ENCODE results near the gene RXFP1. TPM values are rescaled to one million over a fixed set of nuclear protein-coding genes. Genes with fewer than 3 reads are reported as not detected.

RXFP1 gene
- not detected for total RNA-seq (2021; fragmentation: NEBNext Ultra II Directional; extraction: Animal tissue kit (Norgen Biotek cat#: 25700))
- long read RNA-seq = 0 reads

GRCh38 chr4:158521484-158522088 is at the start of gene RXFP1:
TSS of gene RXFP1 (plus strand) at chr4:158521882. CDS start at chr4:158521977, 95 bp downstream.
- no peaks in the 10 kb centered on the region for H3K4me1 Mint-ChIP-seq (ENCODE audit: low read depth)
- H3K27me3 Mint-ChIP-seq (ENCODE audit: insufficient read depth) = no peaks in the 10 kb centered on the region; the same call in 1 of the 2 replicates
- TF ChIP-seq CTCF (IDR thresholded peaks at IDR 0.05) = no peak
- no peak within 1 kb of the TSS for H3K4me3 Mint-ChIP-seq
- H3K36me3 Mint-ChIP-seq (ENCODE audit: low read depth) = no peaks in the 10 kb centered on the region
- H3K27ac Mint-ChIP-seq = no peak within 1 kb of the TSS
- no peak for DNase-seq
- no peaks in the 10 kb centered on the region for H3K9me3 Mint-ChIP-seq

GRCh38 chr4:158481811-158482210 is 39.9 kb upstream of the RXFP1 start:
- Mint-ChIP-seq H3K27me3 (ENCODE audit: insufficient read depth) (no peaks in the 10 kb centered on the region), H3K4me3 (no peak overlapping the region), H3K4me1 (ENCODE audit: low read depth) (no peaks in the 10 kb centered on the region), H3K36me3 (ENCODE audit: low read depth) (no peaks in the 10 kb centered on the region), H3K9me3 (no peaks in the 10 kb centered on the region; the same call in 1 of the 2 replicates), H3K27ac (no peak overlapping the region)
- DNase-seq = no peak
- no peak for TF ChIP-seq CTCF (IDR thresholded peaks at IDR 0.05)

GRCh38 chr4:158484173-158484885 is 37.4 kb upstream of the RXFP1 start:
- no peak for DNase-seq
- no peak for TF ChIP-seq CTCF (IDR thresholded peaks at IDR 0.05)
- H3K27ac Mint-ChIP-seq = no peak overlapping the region
- H3K4me1 Mint-ChIP-seq (ENCODE audit: low read depth) = no peaks in the 10 kb centered on the region
- H3K9me3 Mint-ChIP-seq = no peaks in the 10 kb centered on the region; the same call in 1 of the 2 replicates
- H3K27me3 Mint-ChIP-seq (ENCODE audit: insufficient read depth) = no peaks in the 10 kb centered on the region
- H3K36me3 Mint-ChIP-seq (ENCODE audit: low read depth) = no peaks in the 10 kb centered on the region
- no peak overlapping the region for H3K4me3 Mint-ChIP-seq

- DNase-seq = no peak
- H3K9me3 Mint-ChIP-seq = no peaks in the 10 kb centered on the region; the same call in 1 of the 2 replicates
- no peak for TF ChIP-seq CTCF (IDR thresholded peaks at IDR 0.05)
- H3K4me3 Mint-ChIP-seq = no peak overlapping the region
- H3K4me1 Mint-ChIP-seq (ENCODE audit: low read depth) = no peaks in the 10 kb centered on the region
- no peaks in the 10 kb centered on the region for H3K27me3 Mint-ChIP-seq (ENCODE audit: insufficient read depth)
- H3K27ac Mint-ChIP-seq = no peak overlapping the region
- no peaks in the 10 kb centered on the region for H3K36me3 Mint-ChIP-seq (ENCODE audit: low read depth)
Measured at GRCh38 chr4:158490629-158491028, 31.1 kb upstream of the RXFP1 start.

- no peaks in the 10 kb centered on the region; the same call in 1 of the 2 replicates for H3K9me3 Mint-ChIP-seq
Measured at GRCh38 chr4:158492391-158492790, 29.3 kb upstream of the RXFP1 start.

More at GRCh38 chr4:158492391-158492790, 29.3 kb upstream of the RXFP1 start:
- Mint-ChIP-seq H3K4me3 (no peak overlapping the region), H3K27ac (no peak overlapping the region), H3K27me3 (ENCODE audit: insufficient read depth) (no peaks in the 10 kb centered on the region), H3K4me1 (ENCODE audit: low read depth) (no peaks in the 10 kb centered on the region), H3K36me3 (ENCODE audit: low read depth) (no peaks in the 10 kb centered on the region)
- TF ChIP-seq CTCF (IDR thresholded peaks at IDR 0.05) = no peak
- no peak for DNase-seq
